Measurements from ENCODE around the gene SNAP25.

Gene SNAP25

GRCh38 chr20:10217721-10218410, 764 bp upstream of the SNAP25 start:
- peak; percentile 72 for FAIRE-seq

- no peak for FAIRE-seq
These were observed 792 bp downstream of the SNAP25 start for GRCh38 chr20:10219452-10219791.

GRCh38 chr20:10219993-10220750, 1.5 kb downstream of the SNAP25 start:
- peak; percentile 24 for FAIRE-seq

GRCh38 chr20:10221021-10221420, 2.4 kb downstream of the SNAP25 start:
- FAIRE-seq, result peak; percentile 84

GRCh38 chr20:10225439-10226060, 6.9 kb downstream of the SNAP25 start:
- FAIRE-seq, result peak; percentile 73

GRCh38 chr20:10228330-10228729, 9.7 kb downstream of the SNAP25 start:
- FAIRE-seq, result no peak

- no peak for FAIRE-seq
These were observed 12.7 kb downstream of the SNAP25 start for GRCh38 chr20:10231290-10231689.

- no peak for FAIRE-seq
These were observed 18.2 kb downstream of the SNAP25 start for GRCh38 chr20:10236540-10237533.

- peak; percentile 96 for FAIRE-seq
These were observed 21.3 kb downstream of the SNAP25 start for GRCh38 chr20:10239954-10240353.

- FAIRE-seq, result no peak
These were observed 22.0 kb downstream of the SNAP25 start for GRCh38 chr20:10240655-10241054.

- FAIRE-seq, result no peak
These were observed 23.5 kb downstream of the SNAP25 start for GRCh38 chr20:10242166-10242565.

- no peak for FAIRE-seq
These were observed 28.8 kb downstream of the SNAP25 start for GRCh38 chr20:10247440-10247839.

GRCh38 chr20:10249048-10249770, 30.6 kb downstream of the SNAP25 start:
- no peak for FAIRE-seq

GRCh38 chr20:10249822-10250221, 31.2 kb downstream of the SNAP25 start:
- no peak for FAIRE-seq

- peak; percentile 82 for FAIRE-seq
These were observed 32.3 kb downstream of the SNAP25 start for GRCh38 chr20:10250902-10251301.

- FAIRE-seq, result no peak
These were observed 35.1 kb downstream of the SNAP25 start for GRCh38 chr20:10253780-10254179.

- FAIRE-seq, result peak; percentile 5
These were observed 37.2 kb downstream of the SNAP25 start for GRCh38 chr20:10255846-10256245.

GRCh38 chr20:10259166-10259565, 40.5 kb downstream of the SNAP25 start:
- FAIRE-seq, result no peak

GRCh38 chr20:10260316-10260715, 41.7 kb downstream of the SNAP25 start:
- no peak for FAIRE-seq

GRCh38 chr20:10261702-10262101, 43.1 kb downstream of the SNAP25 start:
- FAIRE-seq, result no peak

- peak; percentile 90 for FAIRE-seq
These were observed 44.9 kb downstream of the SNAP25 start for GRCh38 chr20:10263385-10264165.
